ENCODE results near the gene CKS2. TPM values are rescaled to one million over a fixed set of nuclear protein-coding genes. Genes with fewer than 3 reads are reported as not detected.
"Not testable (repeated sequence)": the region's sequence is repeated elsewhere in the genome, so short reads cannot be mapped to it uniquely, and the experiment has no call there.

The CKS2 gene
- total and polyA plus RNA-seq, 2 experiments from 2014 or later: 70.5 to 108 TPM

DNA sequence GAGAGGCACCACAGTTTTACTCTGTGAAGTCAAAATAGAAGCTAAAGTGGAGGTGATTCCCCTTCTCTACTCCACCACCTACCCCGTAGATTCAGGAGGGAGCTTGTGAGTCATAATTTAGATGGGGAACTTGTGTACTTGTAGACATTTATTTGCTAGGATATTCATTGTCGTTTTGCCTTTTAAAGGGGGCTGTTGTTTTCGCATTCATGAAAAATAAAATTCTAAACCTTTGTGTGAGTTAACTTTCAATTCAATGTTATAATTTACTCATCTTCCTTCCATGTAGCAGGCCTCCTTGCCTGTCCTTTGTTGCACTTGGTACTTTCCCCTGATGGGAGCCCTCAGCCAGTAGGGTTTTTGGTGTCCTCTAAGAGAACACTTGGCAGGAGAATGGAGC lies 29.3 kb downstream of the CKS2 start:
- H3K4me1 ChIP-seq (ENCODE audit: low read depth): no peaks in the 10 kb centered on the region
- H3K27ac ChIP-seq: no peak overlapping the region
- H3K9me3 ChIP-seq (ENCODE audit: low read depth): no peaks in the 10 kb centered on the region
- peaks cover 19% of the 10 kb centered on the region for H3K36me3 ChIP-seq
- no peak for DNase-seq (ENCODE audit: low read depth in 1 of 2, low spot score in 1 of 2)
- no peak for TF ChIP-seq CTCF (IDR thresholded peaks at IDR 0.05; ENCODE audit: low read depth, low read length)
- no peak overlapping the region for H3K4me3 ChIP-seq
- no peaks in the 10 kb centered on the region for H3K27me3 ChIP-seq

- Histone ChIP-seq H3K27me3 (no peaks in the 10 kb centered on the region), H3K27ac (no peak overlapping the region), H3K4me3 (no peak overlapping the region), H3K4me1 (ENCODE audit: low read depth) (no peaks in the 10 kb centered on the region), H3K36me3 (peaks cover 28% of the 10 kb centered on the region), H3K9me3 (ENCODE audit: low read depth) (no peaks in the 10 kb centered on the region)
- no peak for DNase-seq (ENCODE audit: low read depth in 1 of 2, low spot score in 1 of 2)
- no peak for TF ChIP-seq CTCF (IDR thresholded peaks at IDR 0.05; ENCODE audit: low read depth, low read length)
Measured at GRCh38 chr9:89342213-89342612, 31.2 kb downstream of the CKS2 start.

GRCh38 chr9:89342948-89343347 lies 32.0 kb downstream of the CKS2 start:
- no peak for DNase-seq (ENCODE audit: low read depth in 1 of 2, low spot score in 1 of 2)
- no peaks in the 10 kb centered on the region for H3K27me3 ChIP-seq
- no peaks in the 10 kb centered on the region for H3K9me3 ChIP-seq (ENCODE audit: low read depth)
- no peak overlapping the region for H3K4me3 ChIP-seq
- TF ChIP-seq CTCF (IDR thresholded peaks at IDR 0.05; ENCODE audit: low read depth, low read length): no peak
- H3K27ac ChIP-seq: no peak overlapping the region
- no peaks in the 10 kb centered on the region for H3K4me1 ChIP-seq (ENCODE audit: low read depth)
- H3K36me3 ChIP-seq: peaks cover 32% of the 10 kb centered on the region

DNA sequence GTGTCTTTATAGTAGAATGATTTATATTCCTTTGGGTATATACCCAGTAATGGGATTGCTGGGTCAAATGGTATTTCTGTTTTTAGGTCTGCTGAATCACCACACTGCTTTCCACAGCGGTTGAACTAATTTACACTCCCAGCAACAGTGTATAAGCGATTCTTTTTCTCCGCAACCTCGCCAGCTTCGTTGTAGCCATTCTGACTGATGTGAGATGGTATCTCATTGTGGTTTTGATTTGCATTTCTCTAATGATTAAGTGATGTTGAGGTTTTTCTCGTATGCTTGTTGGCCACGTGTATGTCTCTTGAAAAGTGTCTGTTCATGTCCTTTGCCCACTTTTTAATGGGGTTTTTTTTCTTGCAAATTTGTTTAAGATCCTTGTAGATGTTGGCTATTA lies 32.8 kb downstream of the CKS2 start:
- not testable (repeated sequence) for H3K4me1 ChIP-seq (ENCODE audit: low read depth); H3K27ac ChIP-seq; H3K27me3 ChIP-seq; H3K4me3 ChIP-seq; H3K9me3 ChIP-seq (ENCODE audit: low read depth); DNase-seq (ENCODE audit: low read depth in 1 of 2, low spot score in 1 of 2)
- peaks cover 39% of the 10 kb centered on the region for H3K36me3 ChIP-seq

GRCh38 chr9:89345476-89345875 lies 34.5 kb downstream of the CKS2 start:
- no peak overlapping the region for H3K27ac ChIP-seq
- TF ChIP-seq CTCF (IDR thresholded peaks at IDR 0.05; ENCODE audit: low read depth, low read length): no peak
- peaks cover 44% of the 10 kb centered on the region for H3K36me3 ChIP-seq

GRCh38 chr9:89346696-89347095 lies 35.7 kb downstream of the CKS2 start:
- no peaks in the 10 kb centered on the region for H3K9me3 ChIP-seq (ENCODE audit: low read depth)
- TF ChIP-seq CTCF (IDR thresholded peaks at IDR 0.05; ENCODE audit: low read depth, low read length): no peak
- DNase-seq (ENCODE audit: low read depth in 1 of 2, low spot score in 1 of 2): no peak
- no peaks in the 10 kb centered on the region for H3K4me1 ChIP-seq (ENCODE audit: low read depth)
- no peaks in the 10 kb centered on the region for H3K27me3 ChIP-seq
- no peak overlapping the region for H3K27ac ChIP-seq
- peaks cover 47% of the 10 kb centered on the region for H3K36me3 ChIP-seq
- H3K4me3 ChIP-seq: no peak overlapping the region

More at GRCh38 chr9:89345476-89345875, 34.5 kb downstream of the CKS2 start:
- no peak for DNase-seq (ENCODE audit: low read depth in 1 of 2, low spot score in 1 of 2)
- H3K4me1 ChIP-seq (ENCODE audit: low read depth): no peaks in the 10 kb centered on the region
- no peak overlapping the region for H3K4me3 ChIP-seq
- no peaks in the 10 kb centered on the region for H3K27me3 ChIP-seq
- no peaks in the 10 kb centered on the region for H3K9me3 ChIP-seq (ENCODE audit: low read depth)
